HG03095 (cell line): Measurements from ENCODE around the gene FAM135A.
"Not testable (repeated sequence)": the region's sequence is repeated elsewhere in the genome, so short reads cannot be mapped to it uniquely, and the experiment has no call there.

Experiments
- ATAC-seq: cut with Tn5 transposase; IDR thresholded peaks from one replicate; pipeline ENCODE4 v1.9.1; 2021; ENCODE audit warnings: moderate library complexity; ENCODE audit not compliant: unreplicated experiment

The FAM135A gene

DNA sequence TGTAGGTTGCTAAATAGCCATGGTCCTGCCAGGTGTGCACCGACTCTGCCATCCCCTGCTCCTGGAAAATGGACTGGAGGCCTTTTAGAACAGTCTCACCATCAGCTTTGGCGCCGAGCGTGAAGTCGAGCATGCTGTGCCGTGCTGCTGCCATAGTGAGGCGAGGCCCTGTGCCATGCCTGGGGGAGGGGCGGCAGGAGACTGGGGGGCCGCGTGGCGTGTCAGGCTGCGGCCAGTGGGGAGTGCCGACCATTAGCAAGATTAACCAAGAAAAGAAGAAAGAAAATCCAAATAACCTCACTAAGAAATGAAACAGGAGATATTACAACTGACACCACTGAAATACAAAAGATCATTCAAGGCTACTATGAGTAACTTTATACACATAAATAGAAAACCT is 195.9 kb downstream of the FAM135A start:
- not testable (repeated sequence) for ATAC-seq
